Vagina (tissue), 2 donors: Measurements from ENCODE around the gene SPIB. TPM values are rescaled to one million over a fixed set of nuclear protein-coding genes. Genes with fewer than 3 reads are reported as not detected.
"Not testable (repeated sequence)": the region's sequence is repeated elsewhere in the genome, so short reads cannot be mapped to it uniquely, and the experiment has no call there.

Source experiments
- DNase-seq, 2 donors: peaks; one replicate each; pipeline ENCODE4 v3.0.0-alpha.2; 2017; ENCODE audit errors: extremely low spot score in 2 of 2
- H3K27ac ChIP-seq: fragments of 200-600 bp; sonication (generic); one replicate; pipeline ENCODE4 v1.5.1; 2019
- H3K27me3 ChIP-seq: fragments of 200-600 bp; sonication (generic); one replicate; pipeline ENCODE4 v1.5.1; 2019
- H3K36me3 ChIP-seq, 2 donors: fragments of 200-600 bp; sonication (generic); one replicate each; pipeline ENCODE4 v1.5.1; 2017 to 2019
- H3K4me1 ChIP-seq: fragments of 200-600 bp; sonication (generic); one replicate; pipeline ENCODE4 v1.5.1; 2019
- H3K4me3 ChIP-seq, 2 donors: fragments of 200-600 bp; sonication (generic); 1 replicate in 1 of 2; 2 replicates in 1 of 2; pipeline ENCODE4 v1.5.1; 2016 to 2019
- H3K9me3 ChIP-seq: fragments of 200-600 bp; sonication (generic); one replicate; pipeline ENCODE4 v1.5.1; 2019
- POLR2A ChIP-seq, 2 donors: fragments of 450-650 bp; IDR thresholded peaks; one replicate each; pipeline ENCODE4 v1.6.1; 2017; ENCODE audit warnings: antibody characterized with exemption in 2 of 2, mild to moderate bottlenecking in 2 of 2, moderate library complexity in 2 of 2
- POLR2AphosphoS5 ChIP-seq, 2 donors: sonication (generic); formaldehyde crosslinking; IDR thresholded peaks; one replicate each; pipeline ENCODE4 v1.9.0; 2017; ENCODE audit warnings: antibody characterized with exemption in 2 of 2, mild to moderate bottlenecking in 2 of 2, low read depth in 1 of 2; ENCODE audit not compliant: insufficient read depth in 1 of 2
- intact Hi-C: fragments of 100-400 bp; cut with DNase I; formaldehyde crosslinking; loops from one replicate; pipeline ENCODE4 v1.15.1; 2023
- total RNA-seq: library from RNA; depleted of rRNA; stranded (reverse); fragments of >200 nt; gene quantifications from one replicate; pipeline ENCODE4 v1.2.3, GENCODE V29; 2016
- TF ChIP-seq, protein P1 (sequence below), 3 experiments: fragments of 450-650 bp in 2 of 3; fragments of 200-600 bp in 1 of 3; sonication (generic) in 1 of 3; IDR thresholded peaks; one replicate each; pipeline ENCODE4 v1.5.1; 2017 to 2019; ENCODE audit warnings: antibody characterized with exemption in 3 of 3, mild to moderate bottlenecking in 2 of 3, moderate library complexity in 2 of 3

SPIB gene
- total RNA-seq, 1 donor from 2014 or later, result not detected

DNA sequence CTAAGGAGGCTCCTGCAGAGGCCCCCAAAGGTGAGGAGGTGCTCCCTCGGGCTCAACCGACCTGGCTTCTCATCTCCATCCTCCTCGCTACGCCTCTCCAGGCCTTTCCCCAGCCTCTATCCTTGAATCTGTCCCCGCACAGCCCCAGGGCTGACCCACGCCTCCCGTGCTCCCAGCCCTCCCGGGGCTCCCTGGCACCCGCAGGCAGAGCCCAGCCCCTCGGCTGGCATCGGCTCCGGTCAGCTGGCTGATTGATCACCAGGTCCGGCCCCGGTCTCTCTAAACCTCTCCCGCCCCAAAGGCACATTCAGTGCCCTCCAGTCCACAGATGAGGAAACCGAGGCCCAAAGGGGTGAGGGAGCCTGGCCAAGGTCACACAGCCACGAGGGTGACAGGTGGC lies 16.5 kb downstream of the SPIB start:
- TF ChIP-seq, protein P1, sequence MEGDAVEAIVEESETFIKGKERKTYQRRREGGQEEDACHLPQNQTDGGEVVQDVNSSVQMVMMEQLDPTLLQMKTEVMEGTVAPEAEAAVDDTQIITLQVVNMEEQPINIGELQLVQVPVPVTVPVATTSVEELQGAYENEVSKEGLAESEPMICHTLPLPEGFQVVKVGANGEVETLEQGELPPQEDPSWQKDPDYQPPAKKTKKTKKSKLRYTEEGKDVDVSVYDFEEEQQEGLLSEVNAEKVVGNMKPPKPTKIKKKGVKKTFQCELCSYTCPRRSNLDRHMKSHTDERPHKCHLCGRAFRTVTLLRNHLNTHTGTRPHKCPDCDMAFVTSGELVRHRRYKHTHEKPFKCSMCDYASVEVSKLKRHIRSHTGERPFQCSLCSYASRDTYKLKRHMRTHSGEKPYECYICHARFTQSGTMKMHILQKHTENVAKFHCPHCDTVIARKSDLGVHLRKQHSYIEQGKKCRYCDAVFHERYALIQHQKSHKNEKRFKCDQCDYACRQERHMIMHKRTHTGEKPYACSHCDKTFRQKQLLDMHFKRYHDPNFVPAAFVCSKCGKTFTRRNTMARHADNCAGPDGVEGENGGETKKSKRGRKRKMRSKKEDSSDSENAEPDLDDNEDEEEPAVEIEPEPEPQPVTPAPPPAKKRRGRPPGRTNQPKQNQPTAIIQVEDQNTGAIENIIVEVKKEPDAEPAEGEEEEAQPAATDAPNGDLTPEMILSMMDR (IDR thresholded peaks at IDR 0.05), result no peak
- TF ChIP-seq POLR2A (IDR thresholded peaks at IDR 0.05), result no peak
- H3K27me3 ChIP-seq, result no peaks in the 10 kb centered on the region

DNA sequence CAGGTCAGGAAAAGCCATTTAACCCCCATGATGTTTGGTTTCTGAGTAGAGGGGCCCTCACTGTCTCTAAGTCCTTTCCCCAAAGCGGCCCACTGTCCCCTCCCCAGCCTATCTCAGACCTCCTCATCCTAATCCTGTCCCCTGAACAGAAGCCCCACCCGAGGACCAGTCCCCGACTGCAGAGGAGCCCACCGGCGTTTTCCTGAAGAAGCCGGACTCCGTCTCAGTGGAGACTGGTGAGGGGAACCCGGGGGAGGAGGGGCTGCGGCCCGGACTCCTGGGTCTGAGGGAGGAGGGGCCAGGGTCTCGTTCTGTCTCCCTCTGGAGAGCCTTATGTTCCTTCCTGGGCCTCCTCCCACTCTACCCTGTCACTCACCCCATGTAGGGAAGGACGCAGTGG lies 16.9 kb downstream of the SPIB start:
- no peak for TF ChIP-seq POLR2AphosphoS5 (IDR thresholded peaks at IDR 0.05; ENCODE audit: insufficient read depth in 1 of 2, low read depth in 1 of 2)
- TF ChIP-seq POLR2A (IDR thresholded peaks at IDR 0.05), result no peak
- TF ChIP-seq, protein P1 (IDR thresholded peaks at IDR 0.05), result no peak
- no peak for DNase-seq
- H3K36me3 ChIP-seq, result no peaks in the 10 kb centered on the region

More for the DNA sequence above, 16.5 kb downstream of the SPIB start:
- Histone ChIP-seq H3K36me3 (no peaks in the 10 kb centered on the region), H3K9me3 (no peaks in the 10 kb centered on the region), H3K4me1 (peaks cover 11% of the 10 kb centered on the region), H3K27ac (no peak overlapping the region), H3K4me3 (no peak overlapping the region)
- intact Hi-C loops, result no loop called here
- DNase-seq, result no peak

DNA sequence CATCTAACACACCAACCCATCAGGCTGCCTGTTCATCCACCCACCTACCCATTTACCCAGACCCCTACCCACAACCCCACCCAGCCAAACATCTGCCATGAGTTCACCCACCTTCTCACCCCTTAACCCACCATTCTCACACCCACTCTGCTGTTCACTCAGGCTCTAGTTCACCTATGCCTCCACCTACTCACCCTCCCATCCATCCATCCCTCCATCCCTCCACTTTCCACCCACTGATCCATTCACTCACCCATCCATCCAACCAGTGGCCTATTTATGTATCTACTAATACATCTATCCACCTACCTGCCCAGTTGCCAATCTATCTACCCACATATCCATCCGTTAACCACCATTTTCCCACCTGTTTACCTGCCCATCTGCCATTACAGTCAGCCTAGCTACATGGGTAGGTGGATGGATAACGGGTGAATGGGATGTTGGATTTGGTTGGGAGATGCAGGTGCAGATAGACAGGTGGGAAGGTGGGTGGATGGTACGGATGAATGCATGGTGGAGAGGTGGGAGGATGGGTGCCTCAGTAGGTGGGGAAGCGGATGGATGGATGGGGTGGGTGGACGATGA lies 19.2 kb downstream of the SPIB start:
- DNase-seq, result no peak
- intact Hi-C loops, result no loop called here
- H3K27me3 ChIP-seq, result no peaks in the 10 kb centered on the region
- no peak overlapping the region for H3K4me3 ChIP-seq
- H3K27ac ChIP-seq, result no peak overlapping the region
- no peaks in the 10 kb centered on the region for H3K36me3 ChIP-seq
- no peaks in the 10 kb centered on the region for H3K4me1 ChIP-seq
- H3K9me3 ChIP-seq, result no peaks in the 10 kb centered on the region
- TF ChIP-seq POLR2A (IDR thresholded peaks at IDR 0.05), result no peak
- TF ChIP-seq POLR2AphosphoS5 (IDR thresholded peaks at IDR 0.05; ENCODE audit: insufficient read depth in 1 of 2, low read depth in 1 of 2), result no peak
- TF ChIP-seq, protein P1 (IDR thresholded peaks at IDR 0.05), result no peak

More for the DNA sequence above, 16.9 kb downstream of the SPIB start:
- Histone ChIP-seq H3K4me1 (peaks cover 11% of the 10 kb centered on the region), H3K27me3 (no peaks in the 10 kb centered on the region), H3K27ac (no peak overlapping the region), H3K4me3 (no peak overlapping the region), H3K9me3 (no peaks in the 10 kb centered on the region)
- intact Hi-C loops, result no loop called here

DNA sequence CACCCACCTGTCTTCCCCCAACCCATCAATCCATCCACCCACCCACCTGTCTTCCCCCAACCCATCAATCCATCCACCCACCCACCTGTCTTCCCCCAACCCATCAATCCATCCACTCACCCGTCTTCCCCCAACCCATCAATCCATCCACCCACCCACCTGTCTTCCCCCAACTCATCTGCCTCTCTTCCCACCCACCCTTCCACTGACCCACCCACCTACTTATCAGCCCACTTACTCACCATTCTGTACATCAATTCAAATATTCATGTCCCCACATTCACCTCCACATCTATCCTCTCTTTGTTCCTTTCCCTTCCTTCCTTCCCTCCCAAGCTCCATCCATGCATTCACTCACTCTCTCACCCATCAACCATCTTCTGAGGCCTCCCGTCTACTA lies 20.4 kb downstream of the SPIB start:
- H3K27me3 ChIP-seq, H3K9me3 ChIP-seq, intact Hi-C loops, H3K36me3 ChIP-seq, H3K4me3 ChIP-seq, H3K27ac ChIP-seq, H3K4me1 ChIP-seq, DNase-seq: not testable (repeated sequence)

DNA sequence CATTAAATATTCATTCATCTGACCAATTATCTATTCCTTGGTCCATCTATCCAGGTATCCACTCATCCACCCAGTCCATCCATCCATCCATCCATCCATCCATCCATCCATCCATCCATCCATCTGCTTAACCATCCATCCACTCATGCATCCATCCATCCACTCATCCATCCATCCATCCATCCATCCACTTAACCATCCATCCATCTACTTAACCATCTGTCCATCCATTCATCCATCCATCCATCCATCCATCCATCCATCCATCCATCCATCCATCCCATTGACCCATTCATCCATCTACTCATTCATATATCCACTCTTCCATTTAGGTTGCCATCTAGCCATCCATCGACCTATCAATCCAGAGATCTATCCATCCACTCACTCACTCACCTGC lies 25.3 kb downstream of the SPIB start:
- intact Hi-C loops, result no loop called here
- Histone ChIP-seq H3K27ac (no peak overlapping the region), H3K9me3 (no peaks in the 10 kb centered on the region), H3K4me3 (no peak overlapping the region), H3K36me3 (no peaks in the 10 kb centered on the region), H3K4me1 (no peaks in the 10 kb centered on the region), H3K27me3 (no peaks in the 10 kb centered on the region)
- DNase-seq, result no peak
- TF ChIP-seq, protein P1 (IDR thresholded peaks at IDR 0.05), result no peak
- TF ChIP-seq POLR2A (IDR thresholded peaks at IDR 0.05) (no peak), POLR2AphosphoS5 (IDR thresholded peaks at IDR 0.05; ENCODE audit: insufficient read depth in 1 of 2, low read depth in 1 of 2) (no peak)
